Kasumi-1 (cell line): ENCODE measurements around the gene ZNRD2.
"Not testable (repeated sequence)": the region's sequence is repeated elsewhere in the genome, so short reads cannot be mapped to it uniquely, and the experiment has no call there.

Source experiments
- DNase-seq, 2 experiments: peaks; one replicate each; lab custom pipeline; 2025; lab: John Stamatoyannopoulos, UW

ZNRD2 gene

GRCh38 chr11:65555693-65556231 lies 14.5 kb upstream of the ZNRD2 start:
- no peak for DNase-seq

GRCh38 chr11:65556470-65557279 lies 13.6 kb upstream of the ZNRD2 start:
- DNase-seq = no peak

- no peak for DNase-seq
Measured at GRCh38 chr11:65557280-65558001, 12.8 kb upstream of the ZNRD2 start.

- peak; percentile 22 to 30 for DNase-seq
Measured at GRCh38 chr11:65558002-65558929, 12.0 kb upstream of the ZNRD2 start, which contains the start of gene LTBP3. Gene LTBP3, minus strand, starts transcription at chr11:65558359. Its CDS starts 400 bp downstream, at chr11:65557959.

GRCh38 chr11:65558930-65559509 lies 11.3 kb upstream of the ZNRD2 start:
- DNase-seq = no peak

- DNase-seq = no peak
Measured at GRCh38 chr11:65559535-65559934, 10.7 kb upstream of the ZNRD2 start.

- DNase-seq = no peak
Measured at GRCh38 chr11:65559951-65560537, 10.2 kb upstream of the ZNRD2 start.

- DNase-seq = no peak
Measured at GRCh38 chr11:65560555-65561418, 9.5 kb upstream of the ZNRD2 start.

- no peak for DNase-seq
Measured at GRCh38 chr11:65562020-65562419, 8.3 kb upstream of the ZNRD2 start.

GRCh38 chr11:65562788-65563187 lies 7.5 kb upstream of the ZNRD2 start:
- DNase-seq = no peak

GRCh38 chr11:65563601-65564000 lies 6.7 kb upstream of the ZNRD2 start:
- DNase-seq = no peak

GRCh38 chr11:65564879-65565559 lies 5.3 kb upstream of the ZNRD2 start:
- DNase-seq = not testable (repeated sequence)

GRCh38 chr11:65565624-65566453 lies 4.4 kb upstream of the ZNRD2 start:
- no peak for DNase-seq

GRCh38 chr11:65569164-65569972 lies 909 bp upstream of the ZNRD2 start:
- DNase-seq = peak in 1 of 2 experiments; percentile 69

GRCh38 chr11:65571420-65571819 lies 1.1 kb downstream of the ZNRD2 start:
- no peak for DNase-seq

GRCh38 chr11:65571940-65572339 lies 1.7 kb downstream of the ZNRD2 start:
- peak in 1 of 2 experiments; percentile 27 for DNase-seq

GRCh38 chr11:65572356-65573051 lies 2.2 kb downstream of the ZNRD2 start, which contains the start of gene FAM89B:
Gene FAM89B, plus strand, starts transcription at chr11:65572538. Its CDS starts 132 bp downstream, at chr11:65572670.
- DNase-seq = peak; percentile 79 to 82
